K562 (cell line): ENCODE results near the gene GALNT17. TPM values are rescaled to one million over a fixed set of nuclear protein-coding genes. Genes with fewer than 3 reads are reported as not detected.

Source experiments
- ATAC-seq: fragments of 200-7000 bp; cut with Tn5 transposase; 3 replicates; pipeline ENCODE4 v1.9.1; 2020; ENCODE audit warnings: moderate library complexity
- BruUV-seq: library from RNA; stranded (reverse); fragments of 400-500 nt; replicated peaks from 2 replicates; lab custom pipeline; 2021; lab: Mats Ljungman, UMichigan
- CTCF ChIA-PET: fragments of 300-600 bp; formaldehyde crosslinking; extraction: SDS; loops from one replicate; lab custom pipeline; 2021; ENCODE audit warnings: low intra/inter-chr PET ratio; lab: Yijun Ruan, JAX
- POLR2A ChIA-PET: fragments of 300-600, 350-650 bp; sonication (Branson Sonifier 250); formaldehyde crosslinking; extraction: SDS; loops from one replicate; lab custom pipeline; 2021; ENCODE audit warnings: antibody characterized with exemption, inconsistent platforms; lab: Yijun Ruan, JAX
- DNase-seq, 4 experiments: peaks; one replicate each; pipeline versions ENCODE4 v3.0.0 to v3.0.0-alpha.2; 2011 to 2018; ENCODE audit warnings: low spot score in 3 of 4, mixed read lengths in 3 of 4; ENCODE audit errors: extremely low read depth in 1 of 4
- FAIRE-seq: peaks from 2 replicates; lab custom pipeline; 2011; peaks lifted over from hg19 to GRCh38; lab: Jason Lieb, UNC
- H2AFZ ChIP-seq: 2 replicates; pipeline ENCODE4 v1.6.0; 2011; ENCODE audit warnings: low read depth, low read length, control low read depth, inconsistent platforms
- H3K27ac ChIP-seq: fragments of 200-600 bp; 3 replicates; pipeline ENCODE4 v1.8.0; 2011; ENCODE audit warnings: low read depth, mild to moderate bottlenecking, control low read depth, inconsistent platforms, low read length, moderate library complexity, mixed read lengths; ENCODE audit errors: extremely low read depth
- H3K27me3 ChIP-seq, 2 experiments: fragments of 300-600 bp in 1 of 2; 2 replicates in 1 of 2; 3 replicates in 1 of 2; pipeline versions ENCODE4 v1.6.0 to v1.8.0; 2011; ENCODE audit warnings: inconsistent platforms in 2 of 2, low read length in 2 of 2, mild to moderate bottlenecking in 1 of 2, mixed read lengths in 1 of 2, moderate library complexity in 1 of 2; ENCODE audit not compliant: control insufficient read depth in 2 of 2, insufficient read depth in 2 of 2
- H3K36me3 ChIP-seq: fragments of 300-600 bp; 3 replicates; pipeline ENCODE4 v1.8.0; 2011; ENCODE audit warnings: mild to moderate bottlenecking, low read length, inconsistent platforms; ENCODE audit not compliant: control insufficient read depth, insufficient read depth
- H3K4me1 ChIP-seq, 2 experiments: fragments of 200-600 bp in 1 of 2; replicated peaks in 1 of 2; 2 replicates in 1 of 2; 3 replicates in 1 of 2; pipeline versions ENCODE4 v1.5.1 to v1.8.0; 2011; ENCODE audit warnings: inconsistent platforms in 2 of 2, low read length in 2 of 2, mild to moderate bottlenecking in 1 of 2, mixed read lengths in 1 of 2, moderate library complexity in 1 of 2; ENCODE audit not compliant: control insufficient read depth in 2 of 2, insufficient read depth in 2 of 2
- H3K4me2 ChIP-seq: 2 replicates; pipeline ENCODE4 v1.6.1; 2011; ENCODE audit warnings: low read length, control low read depth, inconsistent platforms, mixed read lengths; ENCODE audit not compliant: insufficient read depth
- H3K4me3 ChIP-seq: fragments of 200-600 bp; sonication (generic), shearing (Covaris generic); 2 replicates; pipeline ENCODE4 v1.5.1; 2016; ENCODE audit warnings: control low read depth, inconsistent platforms
- H3K79me2 ChIP-seq: fragments of 200-600 bp; 3 replicates; pipeline ENCODE4 v1.8.0; 2011; ENCODE audit warnings: low read length, inconsistent platforms; ENCODE audit not compliant: control insufficient read depth, insufficient read depth
- H3K9ac ChIP-seq, 2 experiments: 2 replicates each; pipeline versions ENCODE4 v1.6.0 to v1.6.1; 2011; ENCODE audit warnings: low read depth in 2 of 2, low read length in 2 of 2, control low read depth in 1 of 2, inconsistent platforms in 1 of 2, mild to moderate bottlenecking in 1 of 2, mixed read lengths in 1 of 2; ENCODE audit not compliant: insufficient read depth in 1 of 2
- H3K9me1 ChIP-seq: one replicate; pipeline ENCODE4 v1.6.0; 2011; ENCODE audit warnings: inconsistent platforms, mild to moderate bottlenecking, low read length, moderate library complexity; ENCODE audit not compliant: control insufficient read depth, insufficient read depth
- H3K9me3 ChIP-seq: replicated peaks from 2 replicates; pipeline ENCODE4 v1.5.1; 2011; ENCODE audit warnings: low read depth, low read length, inconsistent platforms; ENCODE audit not compliant: control insufficient read depth, insufficient read depth
- H4K20me1 ChIP-seq: replicated peaks from 2 replicates; pipeline ENCODE4 v1.6.1; 2011; ENCODE audit warnings: low read length, inconsistent platforms, mixed read lengths; ENCODE audit not compliant: control insufficient read depth, insufficient read depth
- CEBPB ChIP-seq: fragments of 450-650 bp; IDR thresholded peaks from 2 replicates; pipeline ENCODE4 v1.6.1; 2016; ENCODE audit warnings: missing genetic modification characterization, missing compliant biosample characterization
- CEBPG ChIP-seq, 3 experiments: fragments of 200-800 bp in 1 of 3; sonication (Bioruptor generic) in 1 of 3; sonication (generic) in 1 of 3; formaldehyde crosslinking in 1 of 3; IDR thresholded peaks in 2 of 3; conservative IDR thresholded peaks in 1 of 3; 2 replicates each; pipeline versions ENCODE4 v1.6.1 to v1.8.0; 2016 to 2022; ENCODE audit warnings: missing compliant biosample characterization in 2 of 3, missing genetic modification characterization in 2 of 3, mild to moderate bottlenecking in 1 of 3, missing genetic modification reagents in 1 of 3
- HDAC8 ChIP-seq: fragments of 450-650 bp; IDR thresholded peaks from 2 replicates; pipeline ENCODE4 v1.6.1; 2016; ENCODE audit warnings: mild to moderate bottlenecking, missing genetic modification characterization, moderate library complexity, missing compliant biosample characterization
- WGBS: fragments of 100-300 bp; shearing (Covaris generic); methylation state at CpG from one replicate; pipeline ENCODE4 v1.1.6; 2016; ENCODE audit warnings: low coverage, mixed read lengths; ENCODE audit not compliant: insufficient coverage; ENCODE audit errors: missing lambda C conversion rate; 5-methylcytosine and 5-hydroxymethylcytosine counted together
- in situ Hi-C: fragments of 300-500 bp; cut with MboI; formaldehyde crosslinking; loops from 4 replicates; pipeline ENCODE4 v1.15.0; 2018; ENCODE audit warnings: inconsistent platforms, mixed read lengths
- intact Hi-C: fragments of 100-400 bp; cut with micrococcal nuclease; formaldehyde crosslinking; loops from 2 replicates; pipeline ENCODE4 v1.14.2; 2022
- polyA plus RNA-seq, 8 experiments: library from polyadenylated mRNA; depleted of rRNA in 4 of 8; stranded (reverse) in 5 of 8; unstranded in 3 of 8; fragments of >200 nt; fragmentation: Nextera tagmentation in 2 of 8; fragmentation: Illumina TruSeq in 1 of 8; extraction: Ambion mirVana in 2 of 8; extraction: Trizol in 1 of 8; gene quantifications; 2 replicates each; pipeline versions ENCODE4 v1.2.1 to v1.2.3, GENCODE V29; 2011 to 2014; ENCODE audit warnings: inconsistent platforms in 1 of 8, missing spikeins in 1 of 8
- total RNA-seq, 7 experiments: library from RNA; depleted of rRNA in 6 of 7; stranded (reverse); fragments of >200 nt in 6 of 7; fragmentation: Illumina TruSeq in 2 of 7; extraction: Trizol in 2 of 7; gene quantifications; 2 replicates each; pipeline versions ENCODE4 v1.2.1 to v1.2.3, GENCODE V29; 2011 to 2021; ENCODE audit warnings: low replicate concordance in 1 of 7
- TF ChIP-seq, protein P1 (sequence below): fragments of 450-650 bp; conservative IDR thresholded peaks from 2 replicates; pipeline ENCODE4 v1.6.1; 2016; ENCODE audit warnings: missing genetic modification characterization, low read depth, mild to moderate bottlenecking, missing compliant biosample characterization, moderate library complexity

GALNT17 gene
- total and polyA plus RNA-seq, 9 of the 15 experiments (the other 6 are each of a cell fraction or from before 2014, with no cell fraction given) = not detected

DNA sequence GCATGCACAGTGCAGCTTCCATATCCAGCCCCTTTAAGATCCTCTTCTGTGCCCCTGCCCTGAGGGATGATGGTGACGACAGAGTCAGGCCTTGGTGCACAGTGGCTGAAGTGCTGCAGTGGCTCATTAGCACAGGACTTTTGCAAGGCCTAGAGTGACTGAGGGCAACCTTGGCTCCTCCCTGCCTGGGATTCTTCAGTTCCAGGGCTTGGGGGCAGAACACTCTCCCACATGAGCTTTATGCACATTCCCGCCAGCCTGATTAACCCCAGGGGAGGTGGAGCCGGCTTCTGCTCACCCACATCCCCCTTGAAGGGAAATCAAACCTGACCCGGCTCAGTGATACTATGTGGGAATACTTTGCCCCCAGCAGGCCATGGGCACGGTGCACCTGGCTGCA lies 253.4 kb downstream of the GALNT17 start (continued):
- TF ChIP-seq, protein P1, sequence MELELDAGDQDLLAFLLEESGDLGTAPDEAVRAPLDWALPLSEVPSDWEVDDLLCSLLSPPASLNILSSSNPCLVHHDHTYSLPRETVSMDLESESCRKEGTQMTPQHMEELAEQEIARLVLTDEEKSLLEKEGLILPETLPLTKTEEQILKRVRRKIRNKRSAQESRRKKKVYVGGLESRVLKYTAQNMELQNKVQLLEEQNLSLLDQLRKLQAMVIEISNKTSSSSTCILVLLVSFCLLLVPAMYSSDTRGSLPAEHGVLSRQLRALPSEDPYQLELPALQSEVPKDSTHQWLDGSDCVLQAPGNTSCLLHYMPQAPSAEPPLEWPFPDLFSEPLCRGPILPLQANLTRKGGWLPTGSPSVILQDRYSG (tag) = no peak
- TF ChIP-seq, all 486 proteins: peak for 0

DNA sequence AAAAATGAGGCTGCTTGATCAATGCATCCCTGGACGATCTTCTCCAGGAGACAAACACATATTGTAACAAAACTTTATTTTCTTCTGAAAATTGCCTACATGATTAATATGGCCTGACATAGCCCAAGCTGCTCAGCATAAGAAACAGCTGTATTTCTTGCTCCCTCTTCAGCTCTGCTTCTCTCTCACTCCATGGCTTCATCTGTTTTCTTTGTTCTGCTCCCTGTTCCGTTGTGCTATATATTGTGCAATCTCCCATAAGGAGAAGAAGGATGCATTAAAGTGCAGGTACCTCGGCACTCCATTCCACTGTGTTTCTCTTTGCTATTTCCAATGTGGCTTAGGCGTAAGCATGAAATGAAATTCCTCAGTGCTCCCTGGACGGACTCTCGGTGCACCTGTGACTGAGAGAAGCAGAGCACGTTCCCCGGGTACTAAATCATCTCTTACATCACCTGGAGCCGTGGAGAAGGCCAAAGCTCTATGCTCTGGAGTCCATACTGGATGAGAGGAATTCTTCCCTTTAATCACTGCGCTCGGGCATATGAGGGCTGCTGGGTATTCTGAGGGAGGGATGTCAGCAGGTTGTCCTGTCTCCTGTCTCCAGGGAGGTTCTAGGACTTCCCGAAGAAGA lies 254.3 kb downstream of the GALNT17 start:
- POLR2A ChIA-PET = no interaction called here
- intact Hi-C loops = no loop called here
- no peaks in the 10 kb centered on the region for H3K4me1 ChIP-seq
- peaks cover 8% of the 10 kb centered on the region; the same call in 1 of the 2 replicates for H4K20me1 ChIP-seq
- no peak overlapping the region for H2AFZ ChIP-seq
- FAIRE-seq = no peak
- H3K27me3 ChIP-seq = peaks cover 0 to 20% of the 10 kb centered on the region in 2 experiments; a peak in 3 of 5 replicates
- no peak overlapping the region for H3K4me2 ChIP-seq
- no TSS peak for BruUV-seq
- no peaks in the 10 kb centered on the region for H3K79me2 ChIP-seq
- CTCF ChIA-PET = no interaction called here
- DNase-seq = no peak
- TF ChIP-seq CEBPB (tag) (peak; percentile 74; the same call in 1 of the 2 replicates), HDAC8 (tag) (no peak), CEBPG (CRISPR knock-in tag; IDR thresholded peaks at IDR 0.05) (no peak), CEBPG (tag; conservative IDR thresholded peaks at IDR 0.05 in 1 of 2, IDR thresholded peaks at IDR 0.05 in 1 of 2) (peak in 1 of 2 experiments; percentile 45; a peak in 1 of 4 replicates)
- under 1% methylated on average over 12 of the region's 12 CpGs for WGBS
- no peaks in the 10 kb centered on the region for H3K9me1 ChIP-seq
- H3K36me3 ChIP-seq = no peaks in the 10 kb centered on the region
- no peaks in the 10 kb centered on the region for H3K9me3 ChIP-seq
- ATAC-seq = no peak
- no peak overlapping the region for H3K9ac ChIP-seq
- no peak overlapping the region for H3K27ac ChIP-seq
- in situ Hi-C loops = no loop called here
- no peak overlapping the region for H3K4me3 ChIP-seq
